Activated CD8-positive, alpha-beta memory T cell treated with anti-CD3 and anti-CD28 coated beads for 36 hours (primary cell): ENCODE data around the gene MAB21L4. TPM values are rescaled to one million over a fixed set of nuclear protein-coding genes. Genes with fewer than 3 reads are reported as not detected.

Experiments used
- CTCF ChIA-PET: fragments of 350-600 bp; sonication (Branson Sonifier 250); formaldehyde crosslinking; loops from one replicate; lab custom pipeline; 2021; ENCODE audit warnings: antibody characterized with exemption; lab: Charles Lee
- POLR2A ChIA-PET: fragments of 350-600 bp; sonication (Branson Sonifier 250); formaldehyde crosslinking; loops from one replicate; lab custom pipeline; 2021; ENCODE audit warnings: antibody characterized with exemption; lab: Charles Lee
- total RNA-seq, 2 experiments: library from RNA; stranded (reverse); gene quantifications; one replicate each; pipeline ENCODE4 v1.2.3, GENCODE V29; 2021

Gene MAB21L4
- total RNA-seq, 2 experiments from 2014 or later, result not detected

DNA sequence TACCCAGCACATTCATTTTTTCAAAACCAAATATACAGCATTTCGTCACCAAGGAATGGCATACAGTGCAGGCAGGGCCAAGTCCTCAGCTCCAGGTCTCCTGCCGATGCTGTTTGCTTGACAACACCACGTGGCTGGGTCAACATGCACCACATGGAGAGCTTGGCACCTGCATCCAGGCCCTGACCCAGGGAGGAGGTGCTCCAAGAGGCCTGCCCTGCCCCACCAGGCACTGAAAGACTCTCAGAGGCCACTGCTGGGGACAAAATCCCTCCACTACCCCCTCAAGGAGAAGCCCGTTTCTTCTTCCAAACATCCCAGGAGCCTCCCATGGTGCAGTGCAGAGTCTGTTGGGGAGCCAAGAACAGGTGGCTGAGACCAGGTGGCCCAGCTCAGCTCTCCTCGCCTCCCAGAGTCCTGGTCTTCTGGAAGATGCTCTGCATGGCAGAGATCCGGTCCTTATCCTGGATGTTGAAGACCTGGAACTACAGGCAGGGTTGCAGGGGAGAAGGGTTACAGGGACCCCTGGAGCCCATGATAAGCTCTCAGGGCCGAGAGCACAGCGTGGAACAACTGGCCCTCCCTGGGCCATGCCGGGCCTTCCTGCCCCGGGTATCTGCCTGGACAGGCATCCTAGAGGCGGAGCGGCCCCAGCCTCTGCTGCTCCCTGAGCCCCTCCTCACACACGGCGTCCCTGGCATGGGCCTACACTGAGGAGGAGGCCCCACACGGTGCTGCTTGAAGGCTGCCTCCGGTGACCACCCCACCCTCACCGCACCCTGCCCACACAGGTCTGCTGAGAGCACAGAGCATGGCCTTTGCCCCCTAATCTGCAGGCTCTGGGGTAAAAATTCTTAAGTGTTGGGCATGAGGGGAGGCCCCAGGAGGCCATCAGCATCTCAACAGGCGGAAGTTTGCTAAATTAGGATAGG, 9.0 kb downstream of the MAB21L4 start:
- ChIA-PET CTCF (no interaction called here), POLR2A (no interaction called here)

DNA sequence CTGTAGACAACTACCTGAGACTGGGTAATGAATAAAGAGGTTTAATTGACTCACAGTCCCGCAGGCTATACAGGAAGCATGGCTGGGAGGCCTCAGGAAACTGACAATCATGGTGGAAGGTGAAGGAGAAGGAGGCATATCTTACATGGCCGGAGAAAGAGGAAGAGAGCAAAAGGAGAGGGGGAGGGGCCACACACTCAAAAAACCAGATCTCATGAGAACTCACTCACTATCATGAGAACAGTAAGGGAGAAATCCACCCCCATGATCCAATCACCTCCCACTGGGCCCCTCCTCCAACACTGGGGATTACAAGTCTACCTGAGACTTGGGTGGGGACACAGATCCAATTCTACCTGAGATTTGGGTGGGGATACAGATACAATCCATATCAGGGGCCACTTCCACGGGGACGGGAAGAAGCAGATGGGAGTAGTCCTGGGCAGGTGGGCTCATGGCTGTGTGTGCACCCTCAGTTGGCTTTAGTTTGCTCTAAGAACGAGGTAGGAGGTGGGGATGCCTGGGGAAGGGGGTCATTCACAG, 9.9 kb downstream of the MAB21L4 start:
- ChIA-PET POLR2A (no interaction called here), CTCF (no interaction called here)

DNA sequence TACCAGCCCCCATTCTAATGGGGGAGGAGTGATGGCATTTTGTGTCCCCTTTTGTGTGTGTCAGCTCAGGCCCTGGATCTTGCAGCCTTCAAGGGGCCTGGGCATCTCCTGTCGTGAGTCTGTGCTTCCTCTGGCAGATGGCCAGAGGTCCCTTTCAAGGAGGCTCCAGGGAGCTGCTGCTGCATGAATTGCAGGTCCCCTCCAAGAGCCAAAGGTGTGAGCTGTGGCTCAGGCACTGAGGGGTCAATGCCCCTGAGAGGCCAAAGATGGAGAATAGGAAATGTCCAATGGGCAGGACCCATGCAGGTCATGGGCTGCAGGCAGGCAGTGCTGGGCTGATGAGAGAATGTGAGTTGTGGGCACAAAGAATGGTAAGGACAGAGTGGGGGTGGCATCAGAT, 10.4 kb downstream of the MAB21L4 start:
- ChIA-PET POLR2A (no interaction called here), CTCF (no interaction called here)

DNA sequence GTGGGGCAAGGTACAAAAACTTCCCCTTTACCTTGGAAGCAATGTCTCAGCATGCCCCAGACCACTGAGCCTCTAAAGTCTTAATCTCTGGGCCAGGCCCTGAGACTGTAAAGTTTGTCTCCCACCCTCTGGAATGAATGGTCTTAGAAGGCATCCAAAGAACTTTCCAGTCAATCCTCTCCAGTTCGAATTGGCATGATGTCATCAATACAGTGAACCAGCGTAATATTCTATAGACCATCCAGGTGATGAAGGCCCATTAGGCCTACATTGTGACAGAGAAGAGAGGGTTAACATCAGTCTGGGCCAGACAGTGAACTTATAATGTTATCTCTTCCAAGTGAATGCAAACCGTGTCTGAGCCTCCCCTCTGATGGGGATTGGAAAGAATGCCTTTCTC, 11.2 kb downstream of the MAB21L4 start:
- POLR2A ChIA-PET, result no interaction called here
- CTCF ChIA-PET, result no interaction called here

DNA sequence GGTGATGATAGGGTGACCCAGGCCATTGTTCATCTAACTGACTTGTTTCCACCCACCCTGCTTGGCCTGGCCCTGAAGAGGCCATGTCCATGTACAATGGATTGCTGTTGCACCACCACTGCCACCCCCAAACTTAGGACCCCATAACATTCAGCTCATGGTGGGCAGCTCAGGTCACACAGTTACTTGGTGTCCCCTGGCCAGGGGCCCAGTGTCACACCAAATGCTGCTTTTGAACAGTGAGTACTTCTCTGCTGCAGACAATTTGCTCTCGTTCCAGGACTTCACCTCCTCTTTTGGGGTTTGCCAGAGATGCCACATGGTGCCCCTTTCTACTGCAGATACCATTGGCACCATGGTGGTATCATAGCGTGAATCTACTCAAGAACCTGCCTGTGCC, 11.7 kb downstream of the MAB21L4 start:
- ChIA-PET CTCF (no interaction called here), POLR2A (no interaction called here)

DNA sequence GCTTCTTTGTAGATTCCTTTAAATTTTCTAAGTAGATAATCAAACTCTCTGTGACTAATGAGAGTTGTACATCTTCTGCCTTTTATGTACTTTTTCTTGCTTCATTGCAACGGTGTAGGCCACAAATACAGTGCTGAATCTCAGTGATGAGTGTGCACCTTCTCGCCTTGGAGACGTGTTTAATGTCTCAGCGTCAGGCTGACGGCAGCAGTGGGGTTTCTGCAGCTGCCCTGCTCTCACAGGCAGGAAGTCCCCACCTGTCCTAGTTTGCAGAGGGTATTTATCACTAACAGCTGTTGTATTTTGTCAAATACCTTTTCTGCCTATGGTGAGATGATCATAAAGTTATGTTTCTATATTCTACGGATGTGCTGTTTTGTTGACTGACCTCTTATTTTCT, 14.0 kb downstream of the MAB21L4 start:
- ChIA-PET POLR2A (no interaction called here), CTCF (no interaction called here)

DNA sequence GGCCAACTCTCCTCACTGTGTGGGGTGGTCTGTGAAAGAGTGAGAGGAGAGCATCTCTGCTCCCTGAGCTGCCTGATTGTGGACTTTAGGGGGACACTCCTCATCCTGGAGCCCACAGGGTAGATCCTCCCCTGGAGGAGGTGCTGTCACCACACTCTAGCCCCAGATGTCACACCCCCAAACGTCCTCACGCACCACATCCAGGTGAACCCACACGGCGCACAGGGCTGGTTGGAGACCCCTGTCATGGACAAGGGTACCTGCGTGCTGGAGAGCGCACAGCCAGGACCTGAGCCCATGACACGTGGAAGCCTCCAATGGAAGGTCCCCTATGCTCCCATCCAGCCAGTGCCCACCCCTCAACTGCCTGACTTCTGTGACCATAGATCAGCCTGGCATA, 16.9 kb downstream of the MAB21L4 start:
- CTCF ChIA-PET, result no interaction called here

DNA sequence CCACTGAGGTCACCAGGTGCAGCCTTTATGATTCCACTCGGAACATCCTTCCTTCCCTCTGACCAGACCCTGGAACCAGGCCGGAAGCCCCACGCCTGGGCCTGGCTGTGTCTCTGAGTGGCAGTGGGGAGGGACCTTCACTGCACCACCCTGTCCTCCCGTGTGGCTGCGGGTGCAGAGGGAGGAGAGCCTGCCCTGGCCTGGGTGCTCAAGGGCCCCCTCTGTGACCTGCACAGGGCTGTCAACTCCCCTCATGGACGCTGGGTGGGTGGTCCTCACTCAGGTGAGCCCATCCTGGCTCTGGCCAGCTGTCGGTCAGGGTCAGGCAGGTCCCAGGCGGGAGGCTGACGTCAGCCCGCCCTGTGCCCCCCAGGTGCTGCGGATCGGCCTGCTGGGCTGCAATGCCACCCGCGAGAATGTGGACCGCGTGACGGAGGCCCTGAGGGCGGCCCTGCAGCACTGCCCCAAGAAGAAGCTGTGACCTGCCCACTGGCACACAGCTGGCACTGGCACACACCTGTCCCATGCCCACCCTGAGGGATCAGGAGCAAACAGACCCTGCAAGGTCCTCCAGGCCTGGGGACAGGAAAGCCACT, 17.5 kb downstream of the MAB21L4 start:
- ChIA-PET CTCF (no interaction called here), POLR2A (no interaction called here)

More for the DNA sequence above, 16.9 kb downstream of the MAB21L4 start:
- POLR2A ChIA-PET, result no interaction called here

DNA sequence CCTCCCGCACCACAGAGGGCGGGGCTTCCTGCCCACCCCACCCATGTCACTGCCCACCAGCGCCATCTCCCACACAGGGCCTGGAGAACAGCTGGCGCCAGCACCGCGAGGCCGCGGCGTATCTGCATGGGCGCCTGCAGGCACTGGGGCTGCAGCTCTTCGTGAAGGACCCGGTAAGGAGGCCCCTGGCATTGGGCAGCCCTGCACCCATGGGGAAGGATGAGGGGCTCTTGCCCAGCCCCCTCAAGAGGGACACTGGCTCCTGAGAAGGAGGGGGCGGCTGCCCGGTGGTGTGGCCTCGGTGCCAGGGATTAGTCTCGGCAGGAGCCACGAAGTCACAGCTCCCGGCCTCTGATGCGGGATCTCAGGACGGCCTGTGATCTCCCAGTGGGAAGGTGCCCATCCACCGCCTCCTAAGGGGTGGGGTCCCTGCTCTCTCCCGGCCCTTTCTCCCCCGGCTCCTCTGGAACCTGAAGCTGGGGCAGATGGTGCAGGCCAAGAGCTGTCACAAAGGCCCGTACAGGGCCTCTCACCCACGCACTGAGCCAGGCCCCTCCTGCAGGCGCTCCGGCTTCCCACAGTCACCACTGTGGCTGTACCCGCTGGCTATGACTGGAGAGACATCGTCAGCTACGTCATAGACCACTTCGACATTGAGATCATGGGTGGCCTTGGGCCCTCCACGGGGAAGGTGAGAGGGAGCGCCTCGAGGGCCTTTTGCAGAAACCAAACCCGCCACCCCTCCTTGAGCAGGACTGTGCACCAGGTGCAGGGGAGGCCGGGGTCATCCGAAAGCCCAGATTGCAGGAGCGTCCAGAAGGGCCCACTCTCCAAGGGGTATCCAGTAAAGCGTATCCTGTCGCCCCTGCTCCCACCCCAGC, 18.3 kb downstream of the MAB21L4 start:
- POLR2A ChIA-PET, result no interaction called here
- CTCF ChIA-PET, result no interaction called here

DNA sequence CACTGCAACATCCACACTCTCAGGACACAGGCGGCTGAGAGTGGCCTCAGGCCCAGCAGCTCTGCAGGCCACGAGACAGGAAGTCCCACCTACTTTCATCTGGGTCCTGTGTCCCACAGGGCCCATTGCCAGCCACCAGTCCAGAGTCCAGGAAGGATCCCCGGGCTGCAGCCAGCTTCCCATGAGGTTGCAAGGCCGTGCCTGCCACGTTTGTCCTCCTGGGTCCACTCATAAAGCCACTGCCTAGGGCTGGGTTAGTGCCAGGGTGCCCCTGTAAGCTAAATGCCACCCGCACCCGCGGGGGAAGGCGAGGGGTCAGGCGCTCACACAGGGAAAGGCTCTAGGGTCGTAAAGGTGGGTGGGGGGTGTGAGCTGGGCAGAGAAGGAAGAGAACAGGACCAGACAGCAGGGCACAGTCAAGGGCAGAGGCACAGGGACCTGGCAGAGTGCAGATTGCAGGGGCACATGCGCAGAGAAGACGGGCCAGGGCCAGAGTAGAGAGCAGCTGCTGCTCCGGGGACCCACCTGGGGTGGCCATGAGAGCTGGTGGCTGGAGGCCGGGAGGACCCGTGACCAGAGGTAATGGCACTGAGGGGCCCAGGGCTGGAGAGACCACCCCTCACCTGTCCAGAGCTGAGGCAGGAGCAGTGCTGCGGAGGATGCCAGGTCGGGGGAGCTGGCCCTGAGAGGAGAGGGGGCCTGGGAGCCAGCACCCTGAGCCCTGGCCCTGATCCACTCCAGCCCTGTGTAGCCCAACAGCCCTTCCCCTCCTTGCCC, 19.3 kb downstream of the MAB21L4 start:
- CTCF ChIA-PET, result no interaction called here
- POLR2A ChIA-PET, result no interaction called here

DNA sequence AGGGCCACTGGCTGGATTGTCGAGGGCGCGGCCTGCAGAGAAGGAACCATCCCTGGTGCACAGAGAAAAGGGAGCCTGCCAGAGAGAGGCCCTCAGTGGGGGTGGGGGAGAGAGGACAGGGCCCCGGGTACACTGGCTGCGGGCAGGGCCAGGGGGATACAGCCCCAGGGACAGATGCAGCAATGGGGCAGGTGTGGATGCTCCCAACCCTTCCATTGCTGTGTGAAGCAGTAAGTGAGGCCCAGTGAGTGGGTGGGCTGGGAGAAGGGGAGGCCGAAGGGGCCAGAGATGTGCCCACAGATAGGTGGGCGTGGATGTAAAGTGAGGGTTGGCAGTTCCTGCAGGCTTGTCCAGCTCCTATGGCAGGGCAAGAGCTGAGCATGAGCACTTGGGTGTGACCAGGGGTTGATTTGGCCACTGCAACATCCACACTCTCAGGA, 19.9 kb downstream of the MAB21L4 start:
- ChIA-PET CTCF (no interaction called here), POLR2A (no interaction called here)

DNA sequence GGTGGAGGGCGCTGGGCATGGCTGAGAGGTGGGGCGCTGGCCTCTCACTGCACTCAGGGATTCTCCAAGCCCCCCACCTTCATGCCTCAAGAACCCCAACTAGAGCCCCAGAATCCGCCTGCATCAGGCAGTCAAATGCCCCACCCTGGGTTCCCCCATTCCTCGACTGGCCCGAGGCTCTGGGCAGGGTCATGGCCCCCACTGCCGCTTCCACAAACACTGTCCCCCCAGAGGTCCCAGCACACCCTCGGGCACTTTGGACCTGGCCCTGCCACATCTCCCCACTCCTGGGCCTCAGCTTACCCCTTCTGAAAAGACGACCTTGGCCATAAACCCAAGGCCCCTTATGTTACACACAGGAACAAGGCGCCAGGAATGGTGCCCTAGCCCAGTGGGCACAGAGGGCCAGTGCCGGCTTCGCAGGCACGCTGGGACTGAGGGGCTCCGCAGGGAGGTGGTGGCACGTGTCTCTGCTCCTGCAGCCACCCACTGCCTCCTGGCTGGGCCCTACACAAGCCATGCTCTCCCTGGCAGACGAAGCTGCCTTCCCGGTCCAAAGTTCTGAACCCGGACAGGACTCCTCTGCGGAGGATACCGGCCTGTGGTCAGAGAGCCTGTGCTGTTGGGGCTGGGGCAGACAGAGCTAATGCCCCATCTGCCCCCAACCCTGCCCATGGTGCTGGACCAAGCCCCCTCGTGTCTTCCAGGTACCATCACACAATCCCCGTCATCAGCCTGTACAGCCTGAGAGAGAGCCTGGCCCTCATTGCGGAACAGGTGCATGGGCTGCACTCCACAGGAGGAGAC, 20.5 kb downstream of the MAB21L4 start:
- ChIA-PET CTCF (no interaction called here), POLR2A (no interaction called here)

DNA sequence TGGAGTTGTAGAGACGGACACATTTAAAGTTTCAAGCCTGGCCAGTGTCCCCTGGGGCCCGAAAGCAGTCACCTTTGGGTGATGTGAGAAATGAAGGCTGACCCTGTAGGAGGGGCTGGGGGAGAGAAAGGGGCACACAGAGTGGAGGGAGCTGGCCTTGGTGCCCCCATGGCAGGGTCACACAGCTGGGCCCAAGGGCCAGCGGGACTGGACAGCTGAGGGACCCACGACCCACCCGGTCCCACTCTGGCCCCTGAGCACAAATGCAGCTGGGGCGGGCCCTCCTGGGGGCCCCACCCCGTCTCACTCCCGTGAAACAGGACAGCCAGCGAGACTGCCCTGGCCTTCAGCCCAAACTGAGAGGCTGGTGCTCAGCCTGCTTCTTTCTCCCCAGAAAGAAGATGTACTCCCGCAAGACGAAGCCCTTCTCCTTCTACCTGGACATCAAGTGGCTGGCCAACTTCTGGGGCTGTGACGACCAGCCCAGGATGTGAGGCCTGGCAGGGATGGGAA, 21.2 kb downstream of the MAB21L4 start:
- ChIA-PET POLR2A (no interaction called here), CTCF (no interaction called here)

DNA sequence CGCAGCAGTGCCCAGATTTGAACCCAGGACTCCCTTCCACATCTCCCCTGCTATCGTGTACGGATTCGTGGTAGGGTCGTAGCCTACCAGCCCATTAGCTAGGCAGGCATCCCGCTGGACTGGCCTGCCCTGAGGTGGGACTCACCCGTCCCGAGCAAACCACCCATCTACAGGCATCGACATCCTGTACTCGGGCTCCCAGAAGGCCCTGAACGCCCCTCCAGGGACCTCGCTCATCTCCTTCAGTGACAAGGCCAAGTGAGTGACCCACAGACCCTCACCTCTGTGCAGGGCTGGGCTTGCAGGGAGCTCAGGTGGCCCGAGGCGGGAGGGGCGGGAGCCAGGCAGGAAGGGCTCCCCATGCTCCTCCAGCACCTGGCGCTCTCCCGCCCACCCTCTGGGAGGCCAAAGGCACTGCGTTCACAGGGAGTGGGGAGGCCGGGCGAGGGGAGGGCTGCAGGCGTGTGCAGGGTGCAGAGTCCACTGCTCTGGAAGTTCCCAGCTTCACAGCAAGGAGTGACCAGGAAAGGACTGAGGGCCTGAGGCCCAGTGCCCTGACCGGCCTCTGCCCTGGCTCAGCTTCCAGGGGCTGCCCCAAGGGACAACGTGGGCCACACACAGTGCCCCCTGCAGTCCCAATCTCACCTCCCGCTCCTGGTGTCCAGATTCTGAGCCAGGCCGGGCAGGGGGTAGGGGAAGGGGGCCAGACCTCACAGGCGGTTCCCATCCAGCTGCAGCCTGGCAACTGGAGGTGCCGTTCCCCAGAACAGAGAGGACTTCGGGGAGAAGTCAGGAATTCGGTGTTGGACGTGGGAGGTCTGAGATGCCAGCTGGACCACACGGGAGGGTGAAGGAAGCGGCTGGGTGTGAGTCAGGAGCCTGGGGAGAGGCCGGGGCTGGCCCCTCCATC, 21.9 kb downstream of the MAB21L4 start:
- CTCF ChIA-PET, result no interaction called here
- POLR2A ChIA-PET, result no interaction called here

DNA sequence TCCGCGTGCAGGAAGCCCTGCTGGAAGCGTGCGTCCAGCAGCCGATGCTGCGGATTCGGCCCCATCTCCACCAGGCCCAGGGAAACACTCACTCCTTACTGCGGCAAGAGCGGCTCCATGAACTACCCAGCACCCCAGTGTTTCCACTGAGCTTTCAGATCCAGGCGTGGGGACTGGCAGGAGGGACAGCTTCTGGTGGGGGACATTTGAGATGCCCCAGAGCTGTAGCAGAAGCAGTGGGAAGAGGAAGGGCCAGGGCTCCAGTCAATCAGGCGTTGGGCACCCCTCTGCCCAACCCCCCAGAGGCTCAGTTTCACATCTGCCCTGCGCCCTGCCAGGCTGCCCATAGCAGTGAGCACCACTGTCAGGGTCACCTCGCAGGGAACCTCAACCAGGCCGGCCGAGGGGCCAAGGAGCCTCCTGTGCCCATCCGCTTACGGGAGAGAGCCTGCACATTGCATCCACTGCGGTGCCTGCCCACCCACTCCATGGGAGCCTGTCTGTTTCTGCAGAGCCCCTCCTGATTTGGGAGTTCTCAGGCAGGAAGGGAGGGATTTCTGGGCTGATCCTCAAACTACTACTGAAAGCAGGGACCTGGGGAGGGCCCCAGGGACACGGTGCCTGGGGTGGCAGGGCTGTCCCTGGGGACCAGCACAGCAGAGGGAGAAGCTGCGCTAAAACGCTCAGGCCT, 22.7 kb downstream of the MAB21L4 start:
- CTCF ChIA-PET, result no interaction called here
- POLR2A ChIA-PET, result no interaction called here

DNA sequence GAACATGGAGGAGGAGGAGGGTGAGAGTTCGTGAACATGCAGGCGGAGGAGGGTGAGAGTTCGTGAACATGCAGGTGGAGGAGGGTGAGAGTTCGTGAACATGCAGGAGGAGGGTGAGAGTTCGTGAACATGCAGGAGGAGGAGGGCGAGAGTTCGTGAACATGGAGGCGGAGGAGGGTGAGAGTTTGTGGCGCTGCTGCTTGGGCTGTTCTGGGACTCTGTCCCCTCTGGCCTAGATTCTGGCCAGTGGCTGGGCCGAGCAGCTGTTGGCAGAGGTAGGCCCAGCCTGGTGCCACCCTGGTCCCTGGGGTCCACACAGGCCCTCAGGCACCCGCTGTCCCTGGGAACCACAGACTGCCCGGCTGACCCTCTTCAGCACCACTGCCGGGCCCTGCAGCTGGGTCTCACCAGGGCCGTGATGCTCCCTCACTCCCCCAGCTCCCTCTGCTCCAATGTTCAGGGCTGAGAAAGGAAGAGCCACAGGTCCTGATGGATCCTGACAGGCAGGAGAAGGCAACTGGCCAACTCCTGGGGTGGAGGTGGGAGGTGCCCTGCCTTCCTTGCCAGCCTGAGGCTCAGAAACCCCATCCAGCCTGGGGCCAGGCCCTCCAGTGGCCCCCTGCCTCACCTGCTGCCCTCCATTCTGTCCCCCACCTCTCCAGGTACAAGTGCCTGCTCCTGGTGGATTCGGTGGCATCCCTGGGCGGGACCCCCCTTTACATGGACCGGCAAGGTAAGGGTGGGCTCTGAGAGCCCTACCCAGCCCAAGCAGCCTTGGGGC, 23.4 kb downstream of the MAB21L4 start:
- POLR2A ChIA-PET, result no interaction called here

More for the DNA sequence above, 23.4 kb downstream of the MAB21L4 start:
- CTCF ChIA-PET, result no interaction called here
